ENCODE results near the gene BHLHE23. TPM values are rescaled to one million over a fixed set of nuclear protein-coding genes. Genes with fewer than 3 reads are reported as not detected.

Gene BHLHE23
- polyA plus RNA-seq, 12 donors: 0.16 TPM; not detected in 11

DNA sequence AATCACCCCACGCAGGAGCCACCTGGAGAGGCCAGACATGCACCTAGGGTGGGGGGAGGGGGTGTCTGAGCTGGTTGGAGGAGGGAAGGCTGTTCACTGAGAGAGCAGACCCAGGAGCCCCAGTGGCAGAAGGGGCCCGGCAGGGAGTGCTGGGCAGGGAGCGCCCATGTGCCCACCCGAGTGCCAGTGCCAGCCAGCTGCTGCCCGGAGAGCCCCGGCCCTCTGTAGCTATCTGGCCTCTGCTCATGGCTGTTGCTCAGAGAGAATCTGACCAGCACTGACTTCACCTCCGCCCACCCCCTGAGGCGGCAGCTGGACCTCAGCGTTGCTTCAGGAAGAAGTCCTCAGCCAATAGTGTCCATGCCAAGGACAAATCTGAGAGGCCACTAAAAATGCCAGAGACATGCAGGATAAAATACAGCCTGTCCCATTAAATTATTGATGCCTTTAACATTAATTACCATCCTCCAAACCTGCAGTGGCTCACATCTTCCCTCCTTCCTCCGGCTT, 31.5 kb downstream of the BHLHE23 start:
- DNase-seq: no peak

DNA sequence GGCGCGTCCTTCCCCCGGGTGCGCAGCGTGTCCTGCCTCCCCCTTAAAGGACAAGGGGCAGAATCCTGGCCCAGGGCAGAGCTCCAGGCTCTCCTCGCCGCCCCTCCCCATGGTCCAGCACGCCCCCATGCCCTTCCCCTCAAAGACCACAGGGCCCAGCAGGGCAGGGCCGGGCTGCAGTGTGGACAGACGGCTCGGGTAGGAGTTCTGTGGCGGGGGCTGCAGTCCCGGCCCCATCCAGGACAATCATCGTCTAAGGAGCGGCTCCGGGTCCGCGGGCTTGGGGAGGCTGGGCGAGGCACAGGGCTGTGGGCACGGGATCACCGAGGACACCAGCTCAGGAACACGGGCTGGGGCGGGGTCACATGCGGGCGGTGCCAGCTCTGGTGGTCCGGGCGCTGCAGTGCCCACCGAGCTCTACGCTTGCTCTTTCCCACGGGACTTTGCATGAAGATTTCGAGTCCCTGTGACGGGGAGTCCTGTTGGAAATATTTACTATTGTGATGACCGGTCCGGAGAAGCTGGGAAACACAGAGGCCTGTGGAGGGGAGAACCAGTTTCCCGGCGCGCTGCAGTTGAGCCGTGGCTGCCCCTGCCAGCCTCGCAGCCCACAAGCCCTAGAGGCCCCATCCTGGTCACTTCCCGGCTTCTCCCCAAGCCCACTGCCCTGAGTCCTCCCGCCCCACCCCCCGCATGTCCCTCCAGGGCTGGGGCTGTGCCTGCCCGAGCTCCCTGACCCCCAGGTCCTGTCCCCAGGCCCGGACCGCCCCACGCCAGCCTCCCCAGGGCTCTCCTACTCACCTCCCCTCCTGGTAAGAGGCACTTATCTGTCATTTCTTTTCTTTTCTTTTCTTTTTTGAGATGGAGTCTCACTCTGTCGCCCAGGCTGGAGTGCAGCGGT, 33.7 kb downstream of the BHLHE23 start:
- no peak for DNase-seq

DNA sequence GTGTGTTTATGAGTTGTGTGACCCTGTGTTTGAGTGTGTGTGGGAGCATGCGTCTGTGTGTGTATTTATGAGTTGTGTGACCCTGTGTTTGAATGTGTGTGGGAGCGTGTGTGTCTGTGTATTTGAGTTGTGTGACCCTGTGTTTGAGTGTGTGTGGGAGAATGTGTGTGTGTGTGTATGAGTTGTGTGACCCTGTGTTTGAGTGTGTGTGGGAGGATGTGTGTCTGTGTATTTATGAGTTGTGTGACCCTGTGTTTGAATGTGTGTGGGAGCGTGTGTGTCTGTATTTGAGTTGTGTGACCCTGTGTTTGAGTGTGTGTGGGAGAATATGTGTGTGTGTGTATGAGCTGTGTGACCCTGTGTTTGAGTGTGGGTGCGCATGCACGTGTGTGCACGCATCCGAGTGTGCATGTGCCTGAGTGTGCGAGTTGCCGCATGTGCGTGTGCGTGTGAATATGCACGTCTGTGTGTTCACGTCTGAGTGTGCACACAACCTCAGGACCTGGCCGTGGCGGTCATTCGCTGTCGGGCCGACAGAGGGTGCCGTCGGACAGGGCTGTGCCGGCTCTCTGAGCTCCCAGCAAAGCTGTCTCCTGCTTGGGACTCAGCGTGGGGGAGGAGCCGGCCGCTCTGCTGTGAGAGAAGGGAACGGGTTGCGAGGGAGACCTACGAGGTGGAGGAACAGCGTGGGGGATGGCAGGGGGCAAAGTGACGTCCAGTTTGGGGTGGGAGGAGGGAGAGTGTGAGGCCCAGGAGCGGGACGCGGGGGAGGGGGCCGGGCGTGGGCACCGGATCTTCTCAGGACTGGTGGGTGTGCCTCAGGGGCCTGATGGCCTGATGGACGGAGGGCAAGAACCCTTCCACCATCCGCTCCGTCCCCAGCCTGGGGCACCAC, 34.6 kb downstream of the BHLHE23 start:
- peak; percentile 81 for DNase-seq

DNA sequence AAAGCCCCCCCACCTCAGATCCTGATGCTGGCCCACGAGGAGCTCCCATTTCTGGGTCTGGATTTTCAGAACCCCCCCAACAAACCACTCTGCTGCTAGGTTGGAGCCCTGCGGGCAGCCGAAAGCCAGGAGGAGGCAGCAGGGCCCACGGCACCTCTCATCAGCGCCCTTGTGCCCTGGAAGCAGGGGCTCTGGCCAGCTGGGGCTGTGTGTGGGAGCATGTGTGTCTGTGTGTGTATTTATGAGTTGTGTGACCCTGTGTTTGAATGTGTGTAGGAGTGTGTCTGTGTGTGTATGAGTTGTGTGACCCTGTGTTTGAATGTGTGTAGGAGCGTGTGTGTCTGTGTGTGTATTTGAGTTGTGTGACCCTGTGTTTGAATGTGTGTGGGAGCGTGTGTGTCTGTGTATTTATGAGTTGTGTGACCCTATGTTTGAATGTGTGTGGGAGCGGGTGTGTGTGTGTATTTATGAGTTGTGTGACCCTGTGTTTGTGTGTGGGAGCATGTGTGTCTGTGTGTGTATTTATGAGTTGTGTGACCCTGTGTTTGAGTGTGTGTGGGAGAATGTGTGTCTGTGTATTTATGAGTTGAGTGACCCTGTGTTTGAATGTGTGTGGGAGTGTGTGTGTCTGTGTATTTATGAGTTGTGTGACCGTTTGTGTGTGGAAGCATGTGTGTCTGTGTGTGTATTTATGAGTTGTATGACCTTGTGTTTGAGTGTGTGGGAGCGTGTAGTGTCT, 35.4 kb downstream of the BHLHE23 start:
- no peak for DNase-seq

DNA sequence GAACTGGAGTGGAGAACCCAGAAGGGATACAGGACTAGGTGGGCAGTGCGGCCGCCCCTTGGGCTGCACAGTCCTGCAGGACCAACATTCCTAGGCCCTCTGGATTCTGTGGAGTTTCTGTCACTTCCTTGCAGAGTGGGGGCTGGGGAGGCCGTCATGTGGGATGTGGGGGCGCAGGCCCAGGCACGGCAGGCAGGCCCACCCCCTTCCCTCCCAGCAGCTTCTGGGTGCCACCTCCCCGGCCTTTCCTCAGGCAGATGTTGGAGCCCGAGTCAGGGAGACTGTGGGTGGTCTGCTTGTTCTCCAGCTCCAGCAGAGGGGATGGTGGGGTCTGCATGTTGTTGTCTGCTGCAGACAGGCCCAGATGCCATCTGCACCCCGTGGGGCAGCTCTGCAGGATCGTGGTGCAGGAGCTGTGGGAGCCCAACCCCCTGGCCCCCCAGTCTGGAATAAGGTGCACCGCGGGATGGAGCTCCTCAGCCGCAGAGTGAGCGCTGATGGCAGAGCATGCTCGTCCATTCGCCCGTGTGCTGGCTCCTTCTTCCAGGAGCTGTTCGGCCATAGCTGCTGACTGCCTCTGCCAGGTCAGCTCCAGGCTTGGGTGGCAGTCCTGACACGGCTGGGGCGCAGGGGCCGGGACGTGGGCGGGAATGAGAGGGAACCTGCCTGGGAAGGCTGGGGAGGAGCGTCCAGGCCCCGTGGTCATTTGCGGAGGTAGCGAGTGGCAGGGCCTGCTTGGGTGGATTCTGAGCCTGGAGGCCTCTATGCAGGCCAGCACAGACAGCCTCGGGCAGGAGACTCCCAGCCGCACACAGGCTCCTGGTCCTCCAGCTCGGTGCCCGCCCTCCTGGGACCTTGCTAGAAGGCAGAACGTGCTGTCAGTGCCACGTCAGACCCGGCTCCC, 36.2 kb downstream of the BHLHE23 start:
- DNase-seq: no peak

DNA sequence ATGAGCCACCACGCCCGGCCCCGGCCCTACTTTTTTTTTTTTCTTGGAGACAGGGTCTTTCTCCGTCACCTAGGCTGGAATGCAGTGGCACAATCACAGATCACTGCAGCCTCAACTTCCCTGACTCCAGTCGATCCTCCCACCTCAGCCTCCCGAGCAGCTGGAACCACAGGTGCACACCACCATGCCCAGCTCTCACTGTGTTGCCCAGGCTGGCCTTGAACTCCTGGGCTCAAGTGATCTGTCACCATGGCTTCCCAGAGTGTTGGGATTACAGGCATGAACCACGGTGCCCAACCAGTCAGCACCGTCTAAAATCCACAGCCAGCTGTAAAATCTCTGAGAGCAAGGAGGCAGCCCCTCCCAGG, 36.8 kb downstream of the BHLHE23 start:
- no peak for DNase-seq

DNA sequence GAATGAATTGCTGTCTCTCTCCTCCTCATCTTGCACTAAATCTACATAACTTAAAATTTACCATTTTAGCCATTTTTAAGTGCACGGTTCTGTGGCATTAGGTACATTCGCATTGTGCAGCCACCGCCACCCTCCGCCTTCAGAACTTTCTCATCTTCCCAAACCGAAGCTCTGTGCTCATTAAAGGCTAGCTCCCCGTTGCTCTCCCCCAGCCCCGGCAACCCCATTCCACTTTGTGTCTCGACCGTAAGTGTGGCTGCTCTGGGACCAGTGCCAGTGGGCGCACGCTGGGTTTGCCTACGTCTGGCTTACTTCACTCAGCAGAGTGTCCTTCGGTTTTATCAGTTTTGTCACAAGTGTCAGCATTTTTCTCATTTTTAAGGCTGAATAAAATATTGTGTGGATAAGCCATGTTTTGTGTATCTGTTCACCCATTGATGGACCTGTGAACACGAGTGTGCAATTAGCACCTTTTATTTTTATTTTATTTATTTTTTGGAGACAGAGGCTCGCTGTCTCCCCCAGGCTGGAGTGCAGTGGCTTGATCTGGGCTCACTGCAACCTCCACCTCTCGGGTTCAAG, 37.5 kb downstream of the BHLHE23 start:
- no peak for DNase-seq

DNA sequence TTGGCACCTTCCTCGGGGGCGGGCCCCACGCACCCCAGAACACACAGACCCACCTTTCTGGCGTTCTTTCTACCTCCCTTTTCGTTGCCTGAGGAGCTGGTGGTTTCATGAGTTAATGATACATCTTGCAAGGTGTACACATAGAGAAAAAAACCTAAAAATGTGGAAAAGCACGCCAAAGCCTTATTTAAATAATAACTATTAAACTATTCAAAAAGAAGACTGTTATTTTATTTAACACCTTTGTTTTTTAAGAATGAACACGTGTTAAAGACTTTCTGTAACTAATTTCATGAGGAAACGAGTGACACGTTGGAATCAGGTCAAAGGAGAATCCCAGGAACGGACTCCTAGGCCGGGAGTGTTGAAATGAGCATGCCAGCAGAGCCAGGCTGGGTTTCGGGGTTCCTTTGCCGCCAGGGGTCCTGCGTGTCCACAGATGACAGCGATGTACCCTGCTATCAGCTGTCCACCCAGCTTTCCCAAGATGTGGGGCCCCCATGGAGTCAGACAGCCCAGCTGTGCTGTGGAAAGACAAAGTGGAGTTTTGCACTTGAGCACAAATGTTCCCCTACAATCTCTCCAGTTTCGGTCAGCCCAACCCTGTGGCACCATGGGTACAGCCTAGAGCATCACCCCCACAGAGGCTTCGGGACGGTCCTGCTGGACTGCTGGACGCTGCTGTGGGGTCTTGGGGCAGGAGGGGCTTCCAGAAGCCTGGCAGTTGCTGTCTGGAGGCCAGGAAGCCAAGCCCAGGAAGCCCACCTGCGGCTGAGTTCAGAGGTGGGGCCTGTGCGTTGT, 38.2 kb downstream of the BHLHE23 start:
- no peak for DNase-seq

DNA sequence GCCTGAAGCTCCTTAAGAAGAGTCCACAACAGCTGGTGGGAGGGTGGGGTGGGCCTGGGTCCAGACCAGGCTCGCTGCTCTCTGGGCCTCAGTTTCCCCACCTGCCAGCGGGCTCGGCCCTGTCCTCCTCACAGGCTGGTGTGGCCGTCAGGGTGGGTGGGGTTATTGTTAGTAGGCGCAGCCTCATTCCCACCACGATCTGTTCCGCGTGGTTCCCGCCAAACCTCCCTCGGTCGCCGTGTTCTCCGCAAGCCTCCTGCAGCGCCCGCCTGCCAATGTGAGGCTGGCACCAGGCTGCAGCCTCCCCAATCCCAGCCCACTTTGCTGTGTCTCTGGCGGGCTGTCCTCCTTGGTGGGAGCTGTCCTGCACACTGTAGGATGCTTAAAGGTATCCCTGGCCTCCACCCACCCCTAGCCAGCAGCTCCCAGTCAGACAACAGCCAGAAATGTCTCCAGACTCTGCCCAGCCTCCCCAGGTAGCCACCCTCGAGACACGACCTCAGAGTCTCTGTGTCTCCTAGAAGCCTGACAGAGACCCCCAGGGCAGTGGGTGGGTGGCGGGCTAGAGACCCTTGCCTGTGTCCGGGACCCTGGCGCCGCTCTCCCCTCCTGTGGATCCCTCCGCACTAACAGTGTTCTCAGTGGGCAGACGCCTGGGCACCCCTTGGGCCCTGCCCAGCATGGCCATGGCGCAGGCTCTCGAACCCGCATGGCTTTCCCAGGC, 39.0 kb downstream of the BHLHE23 start:
- no peak for DNase-seq

DNA sequence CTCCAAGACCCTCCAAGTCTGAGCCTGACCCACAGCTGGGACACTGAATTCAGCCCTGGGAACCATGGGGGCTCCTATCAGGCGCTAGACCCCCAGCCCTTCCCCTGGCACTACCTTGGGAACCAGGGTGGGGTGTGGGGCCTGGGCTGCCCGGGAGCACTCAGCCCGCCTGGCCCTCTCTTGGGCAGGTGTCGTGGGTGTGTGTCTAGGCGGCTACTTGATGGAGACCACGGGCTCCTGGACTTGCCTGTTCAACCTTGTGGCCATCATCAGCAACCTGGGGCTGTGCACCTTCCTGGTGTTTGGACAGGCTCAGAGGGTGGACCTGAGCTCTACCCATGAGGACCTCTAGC, 39.6 kb downstream of the BHLHE23 start:
- no peak for DNase-seq

DNA sequence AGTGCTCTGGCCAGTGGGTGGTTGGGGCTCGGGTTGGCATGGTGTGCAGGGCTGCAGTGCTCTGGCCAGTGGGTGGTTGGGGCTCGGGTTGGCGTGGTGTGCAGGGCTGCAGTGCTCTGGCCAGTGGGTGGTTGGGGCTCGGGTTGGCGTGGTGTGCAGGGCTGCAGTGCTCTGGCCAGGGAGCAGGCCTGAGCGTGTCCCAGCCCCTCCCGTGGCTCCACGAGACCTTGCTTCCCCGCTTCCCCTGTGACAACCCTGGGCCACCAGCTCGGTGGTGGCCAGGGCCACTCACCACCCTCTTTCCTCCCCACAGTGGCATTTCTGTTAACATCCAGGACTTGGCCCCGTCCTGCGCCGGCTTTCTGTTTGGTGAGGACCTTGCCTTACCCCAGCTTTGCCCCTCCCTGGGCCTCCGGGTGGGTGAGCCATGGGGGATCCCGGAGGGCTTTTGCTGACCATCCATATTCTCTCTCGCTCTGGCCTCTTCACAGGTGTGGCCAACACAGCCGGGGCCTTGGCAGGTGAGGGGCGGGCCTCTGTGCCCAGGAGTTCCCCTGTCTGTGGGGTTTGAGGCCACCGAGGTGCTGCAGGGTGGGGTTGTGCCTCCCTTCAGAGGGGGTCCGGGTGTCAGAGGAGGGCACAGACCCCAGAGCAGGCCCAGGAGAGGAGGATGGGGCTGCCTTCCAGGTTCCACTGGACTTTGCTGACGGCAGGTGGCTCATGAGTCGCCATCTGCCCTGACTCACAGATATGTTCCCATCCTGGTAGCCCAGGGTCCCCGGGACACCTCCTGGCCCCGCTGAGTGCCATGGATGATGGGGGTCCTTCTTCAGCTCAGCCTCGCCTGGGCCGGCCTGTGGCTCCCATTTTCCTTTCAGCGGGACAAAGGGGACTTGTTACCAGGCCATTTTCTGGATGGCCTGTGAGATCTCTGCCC, 40.3 kb downstream of the BHLHE23 start:
- no peak for DNase-seq

DNA sequence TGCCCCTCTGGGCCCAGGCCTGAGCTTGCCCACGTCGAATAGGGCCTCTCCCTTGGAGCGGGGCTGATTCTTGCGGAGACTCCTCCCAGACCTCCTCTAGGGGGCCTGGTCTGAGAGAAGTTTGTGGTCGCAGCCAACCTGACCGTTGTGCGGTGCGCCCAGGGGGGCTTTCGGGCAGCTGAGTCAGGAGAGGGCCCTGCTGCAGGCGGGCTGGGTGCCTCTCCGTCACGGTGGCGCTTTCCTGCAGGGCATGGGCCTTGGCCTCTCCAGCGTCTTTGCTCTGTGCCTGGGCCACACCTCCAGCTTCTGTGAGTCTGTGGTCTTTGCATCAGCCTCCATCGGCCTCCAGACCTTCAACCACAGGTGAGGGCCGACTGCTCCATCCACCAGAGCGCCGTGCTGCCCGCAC, 41.4 kb downstream of the BHLHE23 start:
- no peak for DNase-seq

DNA sequence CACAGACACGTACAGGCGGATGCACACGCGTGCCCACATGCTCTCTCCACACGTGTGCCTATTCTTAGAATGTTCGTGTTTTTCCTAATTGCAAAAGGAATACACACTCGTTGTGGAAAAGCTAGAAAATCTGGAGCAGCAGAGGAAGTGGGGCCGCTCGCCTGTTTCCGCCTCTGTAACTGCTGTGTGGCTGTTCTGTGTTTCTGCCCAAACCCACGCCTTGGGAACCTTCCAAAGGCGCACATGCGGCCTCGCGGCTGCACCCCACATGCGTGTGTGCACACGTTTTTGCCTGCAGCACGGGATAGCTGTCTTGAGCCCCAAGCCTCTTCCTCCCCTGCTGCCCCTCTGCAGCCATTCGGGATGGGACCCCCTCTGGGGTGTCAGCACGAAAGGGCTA, 42.1 kb downstream of the BHLHE23 start:
- peak; percentile 37 for DNase-seq

DNA sequence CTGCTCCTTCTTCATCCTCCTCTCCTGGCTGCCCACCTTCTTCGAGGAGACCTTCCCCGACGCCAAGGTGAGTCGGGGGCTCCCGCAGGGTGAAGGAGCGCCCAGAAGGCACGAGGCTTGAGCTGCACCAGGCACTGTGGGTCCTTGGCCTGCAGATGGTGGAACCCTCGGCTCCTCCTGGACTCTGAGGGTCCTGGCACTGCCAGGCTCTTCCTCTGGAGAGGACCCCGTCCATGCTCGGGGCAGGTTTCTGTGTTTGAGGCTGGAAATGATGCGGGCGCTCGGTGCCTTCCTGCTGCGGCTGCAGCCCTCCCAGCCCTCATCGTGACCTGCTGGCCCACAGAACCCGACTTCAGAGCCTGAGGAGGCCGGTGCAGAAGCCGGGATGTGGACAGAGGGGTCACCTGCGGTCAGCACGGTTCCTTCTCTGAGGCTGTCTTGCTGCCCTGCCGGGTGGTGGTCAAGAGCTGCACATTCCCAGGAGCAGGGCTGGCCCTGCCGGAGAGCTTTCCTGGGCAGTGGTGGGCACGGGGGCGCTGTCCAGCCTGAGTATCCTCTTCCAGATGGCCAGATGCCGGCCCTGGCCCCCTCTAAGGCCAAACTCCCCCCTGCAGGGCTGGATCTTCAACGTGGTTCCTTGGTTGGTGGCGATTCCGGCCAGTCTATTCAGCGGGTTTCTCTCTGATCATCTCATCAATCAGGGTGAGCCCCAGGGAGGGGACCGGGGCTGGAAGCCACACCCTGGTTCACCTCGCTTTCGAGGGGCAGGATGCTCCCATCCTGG, 43.0 kb downstream of the BHLHE23 start:
- no peak for DNase-seq

DNA sequence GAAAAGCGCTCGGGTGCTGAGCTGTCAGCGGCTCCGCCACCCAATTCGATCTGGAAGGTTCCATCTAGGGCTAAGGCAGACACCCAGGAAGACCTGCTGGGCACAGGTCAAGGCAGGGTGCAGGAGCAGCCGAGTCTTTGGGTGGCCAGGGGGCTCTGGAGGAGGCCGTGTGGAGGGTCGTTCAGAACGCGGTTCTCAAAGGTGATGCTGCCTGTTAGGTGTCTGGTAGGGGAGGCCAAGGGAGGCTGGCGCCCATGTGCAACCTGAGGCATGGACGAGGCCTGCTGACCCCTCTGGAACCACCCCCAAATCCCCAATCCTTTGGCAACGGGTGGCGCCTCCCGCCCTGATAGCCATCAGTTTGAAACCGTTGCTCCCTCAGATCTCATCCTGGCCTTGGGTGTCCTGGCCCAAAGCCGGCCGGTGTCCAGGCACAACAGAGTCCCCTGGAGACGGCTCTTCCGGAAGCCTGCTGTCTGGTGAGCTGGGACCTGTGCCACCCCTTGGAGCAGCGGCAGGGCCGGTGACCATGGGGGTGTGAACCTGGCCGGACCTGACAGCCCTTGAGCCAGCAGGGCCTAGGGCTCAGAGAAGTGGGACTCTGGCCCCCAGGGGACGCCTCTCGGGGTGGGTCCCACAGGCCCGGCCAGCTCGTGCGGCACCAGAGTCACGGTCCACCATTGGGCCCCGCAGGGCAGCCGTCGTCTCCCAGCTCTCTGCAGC, 43.7 kb downstream of the BHLHE23 start:
- no peak for DNase-seq

DNA sequence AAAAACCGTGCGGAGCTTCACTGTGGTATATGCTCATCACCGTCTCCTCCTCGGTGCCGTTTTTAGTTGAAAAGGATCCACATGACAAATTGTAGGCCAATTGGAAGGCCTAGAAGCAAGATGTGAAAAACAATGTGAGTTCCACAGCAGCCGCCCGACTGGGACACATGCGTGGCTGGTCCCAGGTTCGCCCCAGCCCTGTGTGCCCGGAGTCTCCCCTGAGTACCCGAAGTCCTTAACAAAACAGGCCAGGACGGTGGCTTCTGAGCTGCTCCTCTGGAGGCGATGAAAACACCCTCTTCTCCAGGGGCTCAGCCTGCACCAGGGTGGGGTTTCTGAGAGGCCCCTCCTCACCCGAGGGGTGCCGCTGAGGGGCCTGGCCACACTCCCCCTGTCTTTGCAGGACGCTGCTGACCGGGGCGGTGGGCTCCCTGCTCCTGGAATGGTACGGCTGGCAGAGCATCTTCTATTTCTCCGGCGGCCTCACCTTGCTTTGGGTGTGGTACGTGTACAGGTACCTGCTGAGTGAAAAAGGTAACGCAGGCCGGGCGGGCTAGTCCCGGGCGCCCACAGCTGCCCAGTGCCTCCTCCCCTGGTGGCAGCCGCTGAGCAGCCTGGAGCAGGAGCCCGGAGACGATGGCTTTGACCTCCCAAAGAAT, 44.4 kb downstream of the BHLHE23 start:
- DNase-seq: no peak
